ENCODE measurements around the gene EXOSC3. TPM values are rescaled to one million over a fixed set of nuclear protein-coding genes. Genes with fewer than 3 reads are reported as not detected.

The EXOSC3 gene
- total RNA-seq, result 40.6 and 72.5 TPM in 2 replicates

DNA sequence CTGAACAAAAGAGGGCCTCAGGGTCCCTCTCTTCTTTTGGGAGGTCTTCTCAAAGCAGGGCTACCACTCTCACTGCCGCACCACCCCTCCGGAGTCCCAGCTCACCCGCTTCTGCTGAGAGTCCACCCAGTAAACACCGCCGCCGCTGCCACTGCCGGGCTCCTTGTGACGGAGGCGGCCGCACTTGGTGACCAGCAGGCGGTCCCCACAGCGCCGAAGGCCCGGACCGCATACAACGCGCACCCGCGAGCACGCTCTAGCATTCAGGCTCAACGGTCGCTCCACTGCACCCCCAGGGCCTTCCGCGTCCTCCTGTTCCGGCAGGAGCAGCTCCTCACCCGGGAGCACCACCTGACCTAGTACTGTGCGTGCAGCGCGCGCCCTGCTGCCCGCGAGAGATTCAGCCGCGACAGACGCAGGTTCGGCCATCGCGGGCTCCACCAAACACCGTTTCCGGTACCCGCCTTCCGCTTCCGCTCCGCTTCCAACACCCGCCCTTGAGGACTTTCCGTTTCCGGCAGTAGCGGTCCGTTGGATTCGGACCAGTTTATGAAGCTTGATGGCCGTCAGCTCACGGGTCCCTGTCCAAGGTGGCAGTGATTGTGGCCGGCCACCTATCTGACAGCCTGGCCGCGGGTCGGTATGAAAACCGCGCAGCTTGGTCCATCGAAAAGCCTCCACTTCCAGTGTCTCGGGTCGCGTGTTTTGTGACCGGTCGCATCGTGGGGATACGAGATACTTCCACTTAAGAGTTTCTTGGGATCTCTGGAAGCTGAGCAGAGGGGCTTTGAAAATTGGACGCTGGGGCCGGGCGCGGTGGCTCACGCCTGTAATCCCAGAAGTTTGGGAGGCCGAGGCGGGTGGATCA is at the start of gene EXOSC3:
TSS of gene EXOSC3 (minus strand) at position 449 of the 868 bp plus-strand sequence. CDS start at position 429, 20 bp downstream.

DNA sequence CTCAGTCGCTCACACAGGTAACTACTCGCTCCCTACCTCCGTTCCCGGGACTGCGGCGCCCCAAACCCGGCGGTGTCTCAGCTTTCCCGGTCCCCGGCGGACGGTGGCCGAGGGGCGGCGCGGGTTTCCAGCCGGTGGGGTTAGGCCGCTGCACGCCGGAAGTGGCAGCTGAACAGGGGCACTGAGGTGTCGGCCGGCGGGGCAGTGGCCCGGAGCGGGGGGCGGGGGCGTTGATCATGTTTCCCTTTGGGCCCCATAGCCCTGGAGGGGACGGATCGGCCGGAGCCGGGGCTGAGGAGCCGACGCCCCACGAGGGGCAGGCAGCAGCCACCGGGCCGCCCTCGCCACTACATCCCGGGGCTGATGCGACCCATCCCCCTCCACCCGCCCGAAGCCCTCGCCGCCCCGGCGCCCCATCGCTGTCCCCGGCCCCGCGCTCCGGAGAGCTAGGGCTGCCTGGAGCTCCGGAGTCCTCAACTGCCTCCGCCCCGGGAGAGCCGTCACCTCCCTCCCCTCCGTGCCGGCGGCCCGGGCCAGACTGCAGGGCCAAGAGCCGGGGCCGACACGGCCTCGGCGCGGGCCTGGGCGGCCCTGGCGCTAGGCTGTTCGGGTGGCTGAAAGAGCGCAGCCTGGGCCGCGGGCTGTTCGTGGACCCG is 15.9 kb upstream of the EXOSC3 start, which contains the start of gene DCAF10:
TSS of gene DCAF10 (plus strand) at position 167 of the 656 bp plus-strand sequence. CDS start at position 237, 70 bp downstream.

DNA sequence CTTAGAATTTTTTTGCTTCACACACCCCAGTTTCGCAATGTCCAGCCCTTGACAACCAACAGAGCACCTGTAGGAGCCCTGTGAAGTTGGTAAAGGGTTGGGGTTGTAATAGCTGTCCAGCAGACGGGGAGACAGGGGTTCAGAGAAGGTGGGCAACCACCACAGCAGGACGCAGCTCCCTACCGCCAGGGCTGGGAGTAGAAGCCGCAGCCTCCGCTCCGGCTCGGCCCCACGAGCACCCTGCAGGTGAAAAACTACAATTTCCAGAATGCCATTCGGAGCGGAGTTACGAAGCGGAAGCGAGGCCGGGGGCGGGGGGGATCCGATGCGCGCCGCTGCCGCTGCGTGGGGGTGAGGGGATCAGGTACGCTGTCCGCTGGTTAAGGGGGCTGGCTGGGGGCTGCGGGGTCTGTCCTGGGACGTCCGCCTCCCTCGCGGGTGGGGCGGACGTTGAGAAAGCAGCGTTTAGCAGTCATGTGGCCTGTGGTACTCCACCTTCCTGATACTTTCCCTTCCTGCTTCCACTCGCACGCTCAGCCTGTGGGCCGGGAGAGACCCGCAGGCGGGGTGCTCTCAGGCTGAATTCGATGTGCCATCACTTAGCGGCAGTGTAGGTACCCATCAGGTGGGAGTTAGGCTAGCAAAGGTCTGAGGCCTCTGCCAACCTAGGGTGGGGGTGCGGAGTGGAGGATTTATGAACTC is 31.2 kb downstream of the EXOSC3 start, which contains the start of gene TRMT10B:
TSS of gene TRMT10B (plus strand) at position 317 of the 702 bp plus-strand sequence. CDS start 8,127 bp downstream, outside the sequence.

Other genes starting within 250 kb of the EXOSC3 start
- 7.5 and 12.4 TPM in 2 replicates for gene FBXO10, start 208.7 kb downstream of the EXOSC3 start, total RNA-seq
- gene TOMM5, start 192.5 kb downstream of the EXOSC3 start, total RNA-seq, result 98.8 and 198 TPM in 2 replicates
- gene FRMPD1, start 134.1 kb downstream of the EXOSC3 start, total RNA-seq, result under 0.01 TPM in 1 of 2 replicates, not detected in the other
- 1.8 and 1.9 TPM in 2 replicates for gene TRMT10B, start 31.3 kb downstream of the EXOSC3 start, total RNA-seq
- gene DCAF10, start 15.7 kb upstream of the EXOSC3 start, total RNA-seq, result 23.8 and 29.0 TPM in 2 replicates
- gene SLC25A51, start 119.1 kb upstream of the EXOSC3 start, total RNA-seq, result 23.5 and 26.0 TPM in 2 replicates

Measured in mesangial cell (primary cell).